Suprapubic skin (tissue), 3 donors: ENCODE measurements around the gene SEMA4C.
"Not testable (repeated sequence)": the region's sequence is repeated elsewhere in the genome, so short reads cannot be mapped to it uniquely, and the experiment has no call there.

Experiments
- POLR2A ChIP-seq, 2 donors: fragments of 450-650 bp; IDR thresholded peaks; one replicate each; pipeline ENCODE4 v1.6.1; 2017; ENCODE audit warnings: antibody characterized with exemption in 2 of 2, mild to moderate bottlenecking in 2 of 2, moderate library complexity in 2 of 2
- TF ChIP-seq, protein P1 (sequence below), 2 donors: fragments of 200-600 bp in 1 of 2; fragments of 450-650 bp in 1 of 2; sonication (generic) in 1 of 2; IDR thresholded peaks; one replicate each; pipeline ENCODE4 v1.5.1; 2016 to 2019; ENCODE audit warnings: antibody characterized with exemption in 2 of 2, mild to moderate bottlenecking in 1 of 2, moderate library complexity in 1 of 2

DNA sequence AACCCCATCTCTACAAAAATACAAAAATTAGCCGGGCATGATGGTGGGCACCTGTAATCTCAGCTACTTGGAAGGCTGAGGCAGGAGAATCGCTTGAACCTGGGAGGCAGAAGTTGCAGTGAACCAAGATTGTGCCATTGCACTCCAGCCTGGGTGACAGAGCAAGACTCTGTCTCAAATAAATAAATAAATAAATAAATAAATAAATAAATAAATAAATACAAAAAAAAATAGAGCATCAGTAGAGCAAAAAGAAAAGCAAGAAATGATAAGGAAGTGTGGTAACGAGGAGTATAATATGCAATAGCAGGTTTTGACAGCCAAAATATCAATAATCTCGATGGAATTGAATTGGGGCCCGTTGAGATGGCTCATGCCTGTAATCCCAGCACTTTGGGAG lies 19.6 kb upstream of the SEMA4C start:
- TF ChIP-seq, protein P1, sequence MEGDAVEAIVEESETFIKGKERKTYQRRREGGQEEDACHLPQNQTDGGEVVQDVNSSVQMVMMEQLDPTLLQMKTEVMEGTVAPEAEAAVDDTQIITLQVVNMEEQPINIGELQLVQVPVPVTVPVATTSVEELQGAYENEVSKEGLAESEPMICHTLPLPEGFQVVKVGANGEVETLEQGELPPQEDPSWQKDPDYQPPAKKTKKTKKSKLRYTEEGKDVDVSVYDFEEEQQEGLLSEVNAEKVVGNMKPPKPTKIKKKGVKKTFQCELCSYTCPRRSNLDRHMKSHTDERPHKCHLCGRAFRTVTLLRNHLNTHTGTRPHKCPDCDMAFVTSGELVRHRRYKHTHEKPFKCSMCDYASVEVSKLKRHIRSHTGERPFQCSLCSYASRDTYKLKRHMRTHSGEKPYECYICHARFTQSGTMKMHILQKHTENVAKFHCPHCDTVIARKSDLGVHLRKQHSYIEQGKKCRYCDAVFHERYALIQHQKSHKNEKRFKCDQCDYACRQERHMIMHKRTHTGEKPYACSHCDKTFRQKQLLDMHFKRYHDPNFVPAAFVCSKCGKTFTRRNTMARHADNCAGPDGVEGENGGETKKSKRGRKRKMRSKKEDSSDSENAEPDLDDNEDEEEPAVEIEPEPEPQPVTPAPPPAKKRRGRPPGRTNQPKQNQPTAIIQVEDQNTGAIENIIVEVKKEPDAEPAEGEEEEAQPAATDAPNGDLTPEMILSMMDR (IDR thresholded peaks at IDR 0.05): not testable (repeated sequence)
- not testable (repeated sequence) for TF ChIP-seq POLR2A (IDR thresholded peaks at IDR 0.05)
